Esophagus muscularis mucosa (tissue), 4 donors: ENCODE measurements around the gene EVL. TPM values are rescaled to one million over a fixed set of nuclear protein-coding genes. Genes with fewer than 3 reads are reported as not detected.

ENCODE experiments used
- DNase-seq: peaks from one replicate; pipeline ENCODE4 v3.0.0-alpha.2; 2017; ENCODE audit errors: extremely low spot score
- H3K27ac ChIP-seq, 4 donors: fragments of 200-600 bp; sonication (generic); replicated peaks in 1 of 4; 1 replicate in 3 of 4; 2 replicates in 1 of 4; pipeline ENCODE4 v1.5.1; 2016 to 2019; ENCODE audit warnings: mild to moderate bottlenecking in 1 of 4
- H3K27me3 ChIP-seq, 4 donors: fragments of 200-600 bp; sonication (generic); one replicate each; pipeline versions ENCODE4 v1.5.1 to v1.6.0; 2016 to 2019
- H3K36me3 ChIP-seq, 4 donors: fragments of 200-600 bp; sonication (generic); one replicate each; pipeline ENCODE4 v1.5.1; 2016 to 2019
- H3K4me1 ChIP-seq, 4 donors: fragments of 200-600 bp; sonication (generic); one replicate each; pipeline ENCODE4 v1.5.1; 2016 to 2019
- H3K4me3 ChIP-seq, 4 donors: fragments of 200-600 bp; sonication (generic); 1 replicate in 2 of 4; 2 replicates in 2 of 4; pipeline ENCODE4 v1.5.1; 2016 to 2019; ENCODE audit warnings: mild to moderate bottlenecking in 4 of 4, moderate library complexity in 1 of 4
- H3K9me3 ChIP-seq, 4 donors: fragments of 200-600 bp; sonication (generic); 1 replicate in 3 of 4; 2 replicates in 1 of 4; pipeline ENCODE4 v1.5.1; 2016 to 2019
- EP300 ChIP-seq: sonication (generic); formaldehyde crosslinking; IDR thresholded peaks from one replicate; pipeline ENCODE4 v1.6.1; 2017; ENCODE audit warnings: antibody characterized with exemption
- POLR2A ChIP-seq: fragments of 450-650 bp; IDR thresholded peaks from one replicate; pipeline ENCODE4 v1.6.1; 2017; ENCODE audit warnings: antibody characterized with exemption, moderate library complexity, mild to moderate bottlenecking, low read depth
- POLR2AphosphoS5 ChIP-seq, 2 donors: sonication (generic); formaldehyde crosslinking; IDR thresholded peaks; one replicate each; pipeline ENCODE4 v1.6.1; 2017; ENCODE audit warnings: antibody characterized with exemption in 2 of 2
- WGBS: methylation state at CpG from one replicate; pipeline ENCODE4 v1.1.5; 2018; 5-methylcytosine and 5-hydroxymethylcytosine counted together
- intact Hi-C: fragments of 100-400 bp; cut with DNase I; formaldehyde crosslinking; loops from one replicate; pipeline ENCODE4 v1.15.1; 2023
- total RNA-seq, 4 donors: library from RNA; depleted of rRNA; stranded (reverse); fragments of >200 nt; gene quantifications; one replicate each; pipeline versions ENCODE4 v1.1.0 to v1.2.1, GENCODE V29; 2016
- TF ChIP-seq, protein P1 (sequence below), 3 experiments: fragments of 200-600 bp in 2 of 3; fragments of 450-650 bp in 1 of 3; sonication (generic) in 2 of 3; IDR thresholded peaks; one replicate each; pipeline ENCODE4 v1.5.1; 2017 to 2019; ENCODE audit warnings: antibody characterized with exemption in 3 of 3, mild to moderate bottlenecking in 2 of 3, moderate library complexity in 1 of 3

EVL gene
- total RNA-seq, 4 donors from 2014 or later, result 27.0 to 43.9 (median 37.3) TPM

DNA sequence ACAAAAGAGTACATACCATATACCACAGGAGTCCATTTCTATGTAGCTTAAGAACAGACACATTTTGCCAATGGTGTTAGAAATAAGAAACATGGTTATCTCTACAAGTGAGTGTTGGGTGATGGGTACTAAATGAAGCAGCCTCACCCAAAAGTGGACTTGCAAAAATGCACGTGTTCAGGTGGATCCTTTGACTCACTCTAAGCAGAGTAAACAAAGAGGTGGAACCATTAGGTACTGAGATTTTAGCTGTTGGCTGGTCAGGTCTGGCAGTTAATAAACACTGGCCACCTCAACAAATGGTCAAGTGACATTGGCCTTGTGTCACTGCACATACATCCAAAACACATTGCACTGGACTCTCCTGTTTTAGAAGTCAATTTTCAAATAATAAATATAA lies 27.6 kb downstream of the EVL start:
- H3K36me3 ChIP-seq, result peaks cover 0 to 17% (median 7%) of the 10 kb centered on the region in 4 donors
- H3K27ac ChIP-seq, result no peak overlapping the region
- 67% methylated on average over 1 of the region's 1 CpG for WGBS

DNA sequence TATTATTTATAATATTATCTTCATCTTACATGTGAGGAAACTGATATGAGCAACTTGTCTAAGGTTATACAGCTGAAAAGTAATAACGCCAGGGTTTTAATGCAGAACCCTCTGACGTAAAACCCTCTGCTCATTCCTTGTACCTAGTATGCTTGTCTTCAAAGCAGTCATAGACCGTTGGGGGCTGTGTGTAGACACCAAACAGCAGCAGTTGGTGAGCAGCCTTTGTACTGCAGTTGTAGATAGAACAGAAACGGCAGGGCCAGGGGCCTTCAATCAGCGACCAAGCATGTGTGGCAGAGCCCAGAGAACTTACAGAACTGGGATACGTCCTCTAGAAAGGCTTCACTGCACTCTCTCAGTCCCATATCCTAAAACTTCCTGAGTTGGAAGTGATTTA lies 28.1 kb downstream of the EVL start:
- Histone ChIP-seq H3K4me3 (no peak overlapping the region), H3K27ac (no peak overlapping the region), H3K4me1 (peaks cover 0 to 10% (median 0%) of the 10 kb centered on the region in 4 donors), H3K27me3 (no peaks in the 10 kb centered on the region), H3K9me3 (no peaks in the 10 kb centered on the region), H3K36me3 (peaks cover 0 to 17% (median 10%) of the 10 kb centered on the region in 4 donors)
- DNase-seq, result no peak
- intact Hi-C loops, result no loop called here
- 89% methylated on average over 6 of the region's 6 CpGs for WGBS
- TF ChIP-seq, protein P1, sequence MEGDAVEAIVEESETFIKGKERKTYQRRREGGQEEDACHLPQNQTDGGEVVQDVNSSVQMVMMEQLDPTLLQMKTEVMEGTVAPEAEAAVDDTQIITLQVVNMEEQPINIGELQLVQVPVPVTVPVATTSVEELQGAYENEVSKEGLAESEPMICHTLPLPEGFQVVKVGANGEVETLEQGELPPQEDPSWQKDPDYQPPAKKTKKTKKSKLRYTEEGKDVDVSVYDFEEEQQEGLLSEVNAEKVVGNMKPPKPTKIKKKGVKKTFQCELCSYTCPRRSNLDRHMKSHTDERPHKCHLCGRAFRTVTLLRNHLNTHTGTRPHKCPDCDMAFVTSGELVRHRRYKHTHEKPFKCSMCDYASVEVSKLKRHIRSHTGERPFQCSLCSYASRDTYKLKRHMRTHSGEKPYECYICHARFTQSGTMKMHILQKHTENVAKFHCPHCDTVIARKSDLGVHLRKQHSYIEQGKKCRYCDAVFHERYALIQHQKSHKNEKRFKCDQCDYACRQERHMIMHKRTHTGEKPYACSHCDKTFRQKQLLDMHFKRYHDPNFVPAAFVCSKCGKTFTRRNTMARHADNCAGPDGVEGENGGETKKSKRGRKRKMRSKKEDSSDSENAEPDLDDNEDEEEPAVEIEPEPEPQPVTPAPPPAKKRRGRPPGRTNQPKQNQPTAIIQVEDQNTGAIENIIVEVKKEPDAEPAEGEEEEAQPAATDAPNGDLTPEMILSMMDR (IDR thresholded peaks at IDR 0.05), result no peak

More for the DNA sequence above, 27.6 kb downstream of the EVL start:
- intact Hi-C loops, result no loop called here
- TF ChIP-seq, protein P1 (IDR thresholded peaks at IDR 0.05), result no peak
- TF ChIP-seq EP300 (no peak), POLR2AphosphoS5 (IDR thresholded peaks at IDR 0.05) (no peak), POLR2A (no peak)
- Histone ChIP-seq H3K4me1 (peaks cover 0 to 10% (median 0%) of the 10 kb centered on the region in 4 donors), H3K9me3 (no peaks in the 10 kb centered on the region), H3K27me3 (no peaks in the 10 kb centered on the region), H3K4me3 (no peak overlapping the region)
- DNase-seq, result no peak

DNA sequence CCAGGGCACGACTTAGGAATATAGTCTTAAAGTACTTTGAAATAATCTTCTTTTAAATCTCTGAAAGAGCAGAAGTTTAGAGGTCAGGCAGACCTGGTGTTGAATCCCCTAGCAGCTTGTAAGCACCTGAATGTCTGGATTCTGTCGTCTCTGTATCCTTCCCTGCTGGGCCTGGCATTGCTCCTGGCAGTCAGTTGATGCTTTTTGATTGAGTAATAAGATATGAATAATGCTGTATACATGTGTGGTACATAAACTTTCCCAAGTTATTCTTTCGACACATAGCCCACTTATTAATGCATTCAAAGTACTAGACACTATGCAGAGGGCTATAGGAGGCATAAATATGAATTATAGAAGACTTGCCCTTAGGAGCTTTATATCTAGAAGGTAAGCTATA lies 31.4 kb downstream of the EVL start:
- intact Hi-C loops, result no loop called here
- Histone ChIP-seq H3K27me3 (no peaks in the 10 kb centered on the region), H3K4me1 (peaks cover 0 to 16% (median 9%) of the 10 kb centered on the region in 4 donors), H3K4me3 (no peak overlapping the region), H3K27ac (no peak overlapping the region), H3K36me3 (peaks cover 0 to 19% (median 11%) of the 10 kb centered on the region in 4 donors), H3K9me3 (no peaks in the 10 kb centered on the region)
- DNase-seq, result no peak
- 86% methylated on average over 3 of the region's 3 CpGs for WGBS
- no peak for TF ChIP-seq POLR2A
- TF ChIP-seq EP300, result no peak
- TF ChIP-seq, protein P1 (IDR thresholded peaks at IDR 0.05), result no peak
- no peak for TF ChIP-seq POLR2AphosphoS5 (IDR thresholded peaks at IDR 0.05)

DNA sequence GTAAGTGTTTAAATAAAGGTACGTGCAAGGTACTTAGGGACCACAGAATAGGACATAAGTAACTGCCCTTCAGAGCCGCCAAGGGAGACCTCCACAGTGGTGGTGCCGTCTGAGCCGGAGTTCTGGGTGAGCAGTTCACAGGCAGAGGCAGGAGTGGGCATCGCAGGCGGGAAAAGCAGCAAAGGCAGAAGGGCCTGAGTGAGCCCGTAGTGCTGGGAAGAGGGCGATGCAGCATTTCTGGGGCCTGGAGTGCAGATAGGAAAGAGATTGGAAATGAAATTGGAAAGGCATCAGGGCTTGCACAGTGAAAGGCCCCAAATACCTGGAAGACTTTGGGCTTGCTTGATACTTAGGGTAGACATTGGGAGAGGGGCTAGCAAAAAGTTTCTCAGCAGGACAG lies 32.9 kb downstream of the EVL start:
- Histone ChIP-seq H3K27ac (no peak overlapping the region), H3K27me3 (no peaks in the 10 kb centered on the region), H3K4me3 (no peak overlapping the region), H3K4me1 (peaks cover 8 to 24% (median 17%) of the 10 kb centered on the region in 4 donors), H3K9me3 (no peaks in the 10 kb centered on the region), H3K36me3 (peaks cover 0 to 17% (median 11%) of the 10 kb centered on the region in 4 donors)
- WGBS, result 95% methylated on average over 8 of the region's 8 CpGs
- DNase-seq, result no peak
- TF ChIP-seq EP300 (no peak), POLR2AphosphoS5 (IDR thresholded peaks at IDR 0.05) (no peak), POLR2A (no peak)
- TF ChIP-seq, protein P1 (IDR thresholded peaks at IDR 0.05), result no peak
- intact Hi-C loops, result no loop called here

DNA sequence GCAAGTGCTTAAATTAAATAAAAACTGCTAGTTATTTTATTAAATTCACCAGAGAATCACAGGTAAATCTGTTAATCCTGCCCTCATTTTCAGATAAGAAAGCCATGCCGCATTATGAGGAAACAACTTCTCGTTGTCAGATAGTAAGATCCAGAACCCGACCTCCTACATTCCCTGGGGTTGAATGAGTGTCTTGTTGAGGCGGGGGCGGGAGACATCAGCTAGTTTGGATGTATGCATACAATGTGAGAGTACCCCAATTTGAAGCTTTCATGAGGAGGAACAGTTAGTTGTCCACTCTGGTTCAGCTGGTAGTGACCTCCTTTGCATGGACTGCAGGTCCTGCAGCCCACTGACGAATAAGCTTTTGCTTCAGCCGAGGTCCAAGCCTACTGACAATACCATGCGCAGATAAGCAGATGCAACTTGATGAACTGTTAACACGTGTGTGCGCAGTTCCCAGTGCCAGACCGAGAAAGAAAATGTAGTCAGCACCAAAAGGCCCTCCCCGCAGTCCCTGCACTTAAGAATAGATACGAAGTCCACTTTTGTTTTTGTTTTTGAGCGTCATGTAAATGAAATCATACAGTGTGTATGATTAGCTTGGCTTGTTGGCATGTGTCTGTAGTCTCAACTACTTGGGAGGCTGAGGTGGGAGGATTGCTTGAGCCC lies 34.9 kb downstream of the EVL start:
- intact Hi-C loops, result no loop called here
- Histone ChIP-seq H3K9me3 (no peaks in the 10 kb centered on the region), H3K36me3 (peaks cover 0 to 17% (median 11%) of the 10 kb centered on the region in 4 donors), H3K27ac (no peak overlapping the region), H3K27me3 (no peaks in the 10 kb centered on the region), H3K4me3 (no peak overlapping the region), H3K4me1 (peaks cover 25 to 44% (median 37%) of the 10 kb centered on the region in 4 donors)
- no peak for DNase-seq
- 94% methylated on average over 14 of the region's 14 CpGs for WGBS
- TF ChIP-seq POLR2A (no peak), POLR2AphosphoS5 (IDR thresholded peaks at IDR 0.05) (no peak), EP300 (no peak)
- TF ChIP-seq, protein P1 (IDR thresholded peaks at IDR 0.05), result no peak
